Liver (tissue), 9 donors: ENCODE data around the gene MRAP. TPM values are rescaled to one million over a fixed set of nuclear protein-coding genes. Genes with fewer than 3 reads are reported as not detected.

Experiments
- DNase-seq: peaks from one replicate; pipeline ENCODE4 v3.0.0-alpha.2; 2017; ENCODE audit warnings: low spot score
- H3K27ac ChIP-seq, 2 donors: one replicate each; pipeline ENCODE4 v1.7.0; 2013; ENCODE audit warnings: inconsistent platforms in 2 of 2, low read length in 2 of 2, control low read depth in 1 of 2, low read depth in 1 of 2, mild to moderate bottlenecking in 1 of 2
- H3K27me3 ChIP-seq, 4 donors: one replicate each; pipeline versions ENCODE4 v1.6.1 to v1.7.0; 2013; ENCODE audit warnings: low read length in 3 of 4, inconsistent platforms in 1 of 4, mild to moderate bottlenecking in 1 of 4, moderate library complexity in 1 of 4; ENCODE audit not compliant: control insufficient read depth in 4 of 4, insufficient read depth in 4 of 4
- H3K36me3 ChIP-seq, 4 donors: one replicate each; pipeline versions ENCODE4 v1.6.1 to v1.7.0; 2013; ENCODE audit warnings: low read length in 3 of 4, mild to moderate bottlenecking in 3 of 4, low read depth in 1 of 4, moderate library complexity in 1 of 4; ENCODE audit not compliant: control insufficient read depth in 4 of 4, insufficient read depth in 3 of 4
- H3K4me1 ChIP-seq, 4 donors: one replicate each; pipeline versions ENCODE4 v1.6.1 to v1.7.0; 2013; ENCODE audit warnings: low read length in 3 of 4, mild to moderate bottlenecking in 3 of 4, moderate library complexity in 1 of 4; ENCODE audit not compliant: control insufficient read depth in 4 of 4, insufficient read depth in 4 of 4
- H3K4me3 ChIP-seq, 3 donors: one replicate each; pipeline versions ENCODE4 v1.6.1 to v1.7.0; 2013; ENCODE audit warnings: low read length in 3 of 3, control low read depth in 1 of 3, low read depth in 1 of 3, mild to moderate bottlenecking in 1 of 3
- H3K9ac ChIP-seq, 2 donors: one replicate each; pipeline ENCODE4 v1.7.0; 2013; ENCODE audit warnings: low read length in 2 of 2, mild to moderate bottlenecking in 2 of 2, moderate library complexity in 2 of 2, control low read depth in 1 of 2, low read depth in 1 of 2
- H3K9me3 ChIP-seq, 4 donors: one replicate each; pipeline versions ENCODE4 v1.6.1 to v1.7.0; 2013; ENCODE audit warnings: low read length in 3 of 4; ENCODE audit not compliant: control insufficient read depth in 4 of 4
- ATF3 ChIP-seq: IDR thresholded peaks from 2 replicates; pipeline ENCODE4 v1.6.1; 2016; ENCODE audit warnings: antibody characterized with exemption
- CTCF ChIP-seq: fragments of 150-350 bp; IDR thresholded peaks from 2 replicates; pipeline ENCODE4 v1.5.1; 2017; ENCODE audit warnings: improper control_type of control experiment, low read depth, low read length; ENCODE audit not compliant: missing input control
- EGR1 ChIP-seq, 2 donors: IDR thresholded peaks; 2 replicates each; pipeline ENCODE4 v1.6.1; 2016 to 2018; ENCODE audit warnings: antibody characterized with exemption in 2 of 2, low read depth in 2 of 2
- FOXA1 ChIP-seq: IDR thresholded peaks from 2 replicates; pipeline ENCODE4 v1.6.1; 2016; ENCODE audit warnings: antibody characterized with exemption
- FOXA2 ChIP-seq: IDR thresholded peaks from 2 replicates; pipeline ENCODE4 v1.6.1; 2016; ENCODE audit warnings: antibody characterized with exemption
- GABPA ChIP-seq, 2 donors: IDR thresholded peaks in 1 of 2; conservative IDR thresholded peaks in 1 of 2; 2 replicates each; pipeline ENCODE4 v1.6.1; 2016; ENCODE audit warnings: antibody characterized with exemption in 2 of 2, mild to moderate bottlenecking in 1 of 2, moderate library complexity in 1 of 2
- HNF4A ChIP-seq, 2 donors: conservative IDR thresholded peaks; 2 replicates each; pipeline ENCODE4 v1.6.1; 2016; ENCODE audit warnings: antibody characterized with exemption in 2 of 2, mild to moderate bottlenecking in 2 of 2
- HNF4G ChIP-seq: IDR thresholded peaks from 2 replicates; pipeline ENCODE4 v1.6.1; 2016; ENCODE audit warnings: antibody characterized with exemption
- JUND ChIP-seq, 2 donors: IDR thresholded peaks; 2 replicates each; pipeline ENCODE4 v1.6.1; 2016; ENCODE audit warnings: antibody characterized with exemption in 2 of 2
- NR2F2 ChIP-seq: IDR thresholded peaks from 2 replicates; pipeline ENCODE4 v1.6.1; 2016; ENCODE audit warnings: antibody characterized with exemption
- RAD21 ChIP-seq, 2 donors: IDR thresholded peaks; 2 replicates each; pipeline ENCODE4 v1.6.1; 2016; ENCODE audit warnings: antibody characterized with exemption in 2 of 2, mild to moderate bottlenecking in 2 of 2
- RXRA ChIP-seq, 2 donors: IDR thresholded peaks; 2 replicates each; pipeline ENCODE4 v1.6.1; 2017 to 2018; ENCODE audit warnings: antibody characterized with exemption in 2 of 2, mild to moderate bottlenecking in 1 of 2
- SP1 ChIP-seq: IDR thresholded peaks from 2 replicates; pipeline ENCODE4 v1.6.1; 2018; ENCODE audit warnings: antibody characterized with exemption, mild to moderate bottlenecking
- TAF1 ChIP-seq: conservative IDR thresholded peaks from 2 replicates; pipeline ENCODE4 v1.6.1; 2016; ENCODE audit warnings: antibody characterized with exemption, mild to moderate bottlenecking
- YY1 ChIP-seq: IDR thresholded peaks from 2 replicates; pipeline ENCODE4 v1.6.1; 2016; ENCODE audit warnings: antibody characterized with exemption, mild to moderate bottlenecking
- WGBS: extraction: QIAGEN DNeasy Blood & Tissue Kit; methylation state at CpG from one replicate; pipeline ENCODE4 v1.1.7; 2013; 5-methylcytosine and 5-hydroxymethylcytosine counted together
- polyA plus RNA-seq, 2 donors: library from polyadenylated mRNA; stranded (reverse) in 1 of 2; unstranded in 1 of 2; fragments of 200-250 nt in 1 of 2; fragments of >200 nt in 1 of 2; fragmentation: Nextera tagmentation in 1 of 2; extraction: Ambion mirVana in 1 of 2; gene quantifications; one replicate each; pipeline versions ENCODE4 v1.2.1 to v1.2.3, GENCODE V29; 2013 to 2015
- total RNA-seq, 2 donors: library from RNA; depleted of rRNA; stranded (reverse); fragments of >200 nt; gene quantifications; one replicate each; pipeline ENCODE4 v1.2.3, GENCODE V29; 2014
- TF ChIP-seq, protein P1 (sequence below): IDR thresholded peaks from 2 replicates; pipeline ENCODE4 v1.6.1; 2016; ENCODE audit warnings: antibody characterized with exemption
- TF ChIP-seq, protein P2 (sequence below): IDR thresholded peaks from 2 replicates; pipeline ENCODE4 v1.6.1; 2016; ENCODE audit warnings: antibody characterized with exemption, mild to moderate bottlenecking
- TF ChIP-seq, protein P3 (sequence below): IDR thresholded peaks from 2 replicates; pipeline ENCODE4 v1.6.1; 2016; ENCODE audit warnings: antibody characterized with exemption
- donor health status: healthy.
- donor health status: healthy.
- donor health status: healthy.
- donor health status: healthy.
- donor health status: healthy.

The MRAP gene
- total and polyA plus RNA-seq, 4 donors = 0.17 to 0.79 TPM; not detected in 2

DNA sequence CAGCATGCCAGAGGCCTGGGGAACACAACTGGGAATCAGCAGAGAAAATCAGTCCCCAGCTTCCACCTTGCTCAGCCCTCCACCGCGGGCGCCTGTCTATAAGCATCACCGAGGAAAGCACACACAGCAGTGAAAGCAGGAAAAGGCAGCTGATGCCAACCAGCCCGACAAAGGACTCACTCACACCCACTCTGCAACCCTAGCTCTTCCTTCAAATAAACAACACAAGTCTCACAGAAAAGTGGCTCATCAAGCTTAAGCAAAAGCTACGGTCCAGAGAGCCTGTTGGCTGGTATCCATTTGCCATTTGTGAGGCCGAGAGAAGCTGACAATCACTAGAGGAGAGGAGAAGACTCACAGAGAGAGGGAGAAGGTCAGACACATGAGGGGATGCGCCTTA, 27.1 kb downstream of the MRAP start:
- DNase-seq = no peak

More for the DNA sequence above, 27.1 kb downstream of the MRAP start:
- Histone ChIP-seq H3K36me3 (peaks cover 14 to 72% (median 39%) of the 10 kb centered on the region in 4 donors), H3K9ac (no peak overlapping the region), H3K27me3 (no peaks in the 10 kb centered on the region), H3K27ac (no peak overlapping the region), H3K4me1 (no peaks in the 10 kb centered on the region), H3K4me3 (no peak overlapping the region), H3K9me3 (no peaks in the 10 kb centered on the region)
- WGBS = 97% methylated on average over 8 of the region's 8 CpGs
- TF ChIP-seq EGR1 (IDR thresholded peaks at IDR 0.05; ENCODE audit: low read depth in 2 of 2) (no peak), RAD21 (IDR thresholded peaks at IDR 0.05) (no peak), FOXA2 (no peak), HNF4A (conservative IDR thresholded peaks at IDR 0.05) (no peak), CTCF (no peak), HNF4G (no peak), YY1 (no peak), SP1 (no peak), ATF3 (no peak), RXRA (IDR thresholded peaks at IDR 0.05) (no peak), NR2F2 (no peak), TAF1 (no peak), FOXA1 (no peak), JUND (IDR thresholded peaks at IDR 0.05) (no peak), GABPA (IDR thresholded peaks at IDR 0.05 in 1 of 2, conservative IDR thresholded peaks at IDR 0.05 in 1 of 2) (no peak)
- TF ChIP-seq, protein P1, sequence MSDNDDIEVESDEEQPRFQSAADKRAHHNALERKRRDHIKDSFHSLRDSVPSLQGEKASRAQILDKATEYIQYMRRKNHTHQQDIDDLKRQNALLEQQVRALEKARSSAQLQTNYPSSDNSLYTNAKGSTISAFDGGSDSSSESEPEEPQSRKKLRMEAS = no peak
- TF ChIP-seq, protein P2, sequence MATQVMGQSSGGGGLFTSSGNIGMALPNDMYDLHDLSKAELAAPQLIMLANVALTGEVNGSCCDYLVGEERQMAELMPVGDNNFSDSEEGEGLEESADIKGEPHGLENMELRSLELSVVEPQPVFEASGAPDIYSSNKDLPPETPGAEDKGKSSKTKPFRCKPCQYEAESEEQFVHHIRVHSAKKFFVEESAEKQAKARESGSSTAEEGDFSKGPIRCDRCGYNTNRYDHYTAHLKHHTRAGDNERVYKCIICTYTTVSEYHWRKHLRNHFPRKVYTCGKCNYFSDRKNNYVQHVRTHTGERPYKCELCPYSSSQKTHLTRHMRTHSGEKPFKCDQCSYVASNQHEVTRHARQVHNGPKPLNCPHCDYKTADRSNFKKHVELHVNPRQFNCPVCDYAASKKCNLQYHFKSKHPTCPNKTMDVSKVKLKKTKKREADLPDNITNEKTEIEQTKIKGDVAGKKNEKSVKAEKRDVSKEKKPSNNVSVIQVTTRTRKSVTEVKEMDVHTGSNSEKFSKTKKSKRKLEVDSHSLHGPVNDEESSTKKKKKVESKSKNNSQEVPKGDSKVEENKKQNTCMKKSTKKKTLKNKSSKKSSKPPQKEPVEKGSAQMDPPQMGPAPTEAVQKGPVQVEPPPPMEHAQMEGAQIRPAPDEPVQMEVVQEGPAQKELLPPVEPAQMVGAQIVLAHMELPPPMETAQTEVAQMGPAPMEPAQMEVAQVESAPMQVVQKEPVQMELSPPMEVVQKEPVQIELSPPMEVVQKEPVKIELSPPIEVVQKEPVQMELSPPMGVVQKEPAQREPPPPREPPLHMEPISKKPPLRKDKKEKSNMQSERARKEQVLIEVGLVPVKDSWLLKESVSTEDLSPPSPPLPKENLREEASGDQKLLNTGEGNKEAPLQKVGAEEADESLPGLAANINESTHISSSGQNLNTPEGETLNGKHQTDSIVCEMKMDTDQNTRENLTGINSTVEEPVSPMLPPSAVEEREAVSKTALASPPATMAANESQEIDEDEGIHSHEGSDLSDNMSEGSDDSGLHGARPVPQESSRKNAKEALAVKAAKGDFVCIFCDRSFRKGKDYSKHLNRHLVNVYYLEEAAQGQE = no peak
- TF ChIP-seq, protein P3, sequence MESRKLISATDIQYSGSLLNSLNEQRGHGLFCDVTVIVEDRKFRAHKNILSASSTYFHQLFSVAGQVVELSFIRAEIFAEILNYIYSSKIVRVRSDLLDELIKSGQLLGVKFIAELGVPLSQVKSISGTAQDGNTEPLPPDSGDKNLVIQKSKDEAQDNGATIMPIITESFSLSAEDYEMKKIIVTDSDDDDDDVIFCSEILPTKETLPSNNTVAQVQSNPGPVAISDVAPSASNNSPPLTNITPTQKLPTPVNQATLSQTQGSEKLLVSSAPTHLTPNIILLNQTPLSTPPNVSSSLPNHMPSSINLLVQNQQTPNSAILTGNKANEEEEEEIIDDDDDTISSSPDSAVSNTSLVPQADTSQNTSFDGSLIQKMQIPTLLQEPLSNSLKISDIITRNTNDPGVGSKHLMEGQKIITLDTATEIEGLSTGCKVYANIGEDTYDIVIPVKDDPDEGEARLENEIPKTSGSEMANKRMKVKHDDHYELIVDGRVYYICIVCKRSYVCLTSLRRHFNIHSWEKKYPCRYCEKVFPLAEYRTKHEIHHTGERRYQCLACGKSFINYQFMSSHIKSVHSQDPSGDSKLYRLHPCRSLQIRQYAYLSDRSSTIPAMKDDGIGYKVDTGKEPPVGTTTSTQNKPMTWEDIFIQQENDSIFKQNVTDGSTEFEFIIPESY = no peak
